GM12878 (cell line): Measurements from ENCODE around the gene AXIN1. TPM values are rescaled to one million over a fixed set of nuclear protein-coding genes. Genes with fewer than 3 reads are reported as not detected.

Experiments used
- ATAC-seq: fragments of 200-7000 bp; cut with Tn5 transposase; 3 replicates; pipeline ENCODE4 v1.9.1; 2020; ENCODE audit warnings: mild to moderate bottlenecking, moderate library complexity
- BruUV-seq: library from RNA; stranded (reverse); fragments of 400-500 nt; replicated peaks from 2 replicates; lab custom pipeline; 2021; lab: Mats Ljungman, UMichigan
- CTCF ChIA-PET: fragments of 300-600 bp; sonication (Branson Sonifier 250); formaldehyde crosslinking; extraction: SDS; loops from one replicate; lab custom pipeline; 2021; ENCODE audit warnings: inconsistent platforms; lab: Yijun Ruan, JAX
- POLR2A ChIA-PET: fragments of 350-600 bp; formaldehyde crosslinking; extraction: SDS; loops from one replicate; lab custom pipeline; 2021; ENCODE audit warnings: inconsistent platforms; lab: Charles Lee
- RAD21 ChIA-PET: fragments of 300-600 bp; sonication (Branson Sonifier 250); formaldehyde crosslinking; loops from one replicate; lab custom pipeline; 2023; ENCODE audit warnings: antibody characterized with exemption; ENCODE audit not compliant: unreplicated experiment; lab: Charles Lee
- SMC1A ChIA-PET: fragments of 300-600 bp; sonication (Branson Sonifier 250); formaldehyde crosslinking; loops from one replicate; lab custom pipeline; 2023; ENCODE audit not compliant: unreplicated experiment, uncharacterized antibody; lab: Charles Lee
- DNase-seq: peaks from one replicate; pipeline ENCODE4 v3.0.0-alpha.2; 2011; ENCODE audit warnings: low read depth, low spot score
- FAIRE-seq: peaks from 3 replicates; lab custom pipeline; 2011; peaks lifted over from hg19 to GRCh38; lab: Jason Lieb, UNC
- H2AFZ ChIP-seq: 2 replicates; pipeline ENCODE4 v1.6.0; 2011; ENCODE audit warnings: low read depth, low read length, control low read depth; ENCODE audit not compliant: control insufficient read depth
- H3K27ac ChIP-seq: 2 replicates; pipeline ENCODE4 v1.5.1; 2011; ENCODE audit warnings: control low read depth; ENCODE audit not compliant: control insufficient read depth, insufficient read depth
- H3K27me3 ChIP-seq, 2 experiments: replicated peaks in 1 of 2; 2 replicates each; pipeline versions ENCODE4 v1.6.0 to v1.6.1; 2011; ENCODE audit warnings: low read length in 1 of 2; ENCODE audit not compliant: control insufficient read depth in 2 of 2, insufficient read depth in 2 of 2
- H3K36me3 ChIP-seq, 2 experiments: 2 replicates each; pipeline ENCODE4 v1.5.1; 2011; ENCODE audit warnings: low read length in 1 of 2; ENCODE audit not compliant: control insufficient read depth in 2 of 2, insufficient read depth in 2 of 2
- H3K4me1 ChIP-seq: 2 replicates; pipeline ENCODE4 v1.6.1; 2011; ENCODE audit warnings: mild to moderate bottlenecking, low read length, moderate library complexity, mixed read lengths; ENCODE audit not compliant: control insufficient read depth, insufficient read depth
- H3K4me2 ChIP-seq: 2 replicates; pipeline ENCODE4 v1.6.0; 2011; ENCODE audit warnings: control low read depth; ENCODE audit not compliant: control insufficient read depth, insufficient read depth
- H3K4me3 ChIP-seq: fragments of 200-600 bp; sonication (generic); 2 replicates; pipeline ENCODE4 v1.5.1; 2016
- H3K79me2 ChIP-seq: 2 replicates; pipeline ENCODE4 v1.6.0; 2011; ENCODE audit warnings: low read length; ENCODE audit not compliant: control insufficient read depth, insufficient read depth
- H3K9ac ChIP-seq: 2 replicates; pipeline ENCODE4 v1.8.0; 2011; ENCODE audit warnings: low read length, control low read depth, mixed read lengths; ENCODE audit not compliant: control insufficient read depth, insufficient read depth
- H3K9me3 ChIP-seq: replicated peaks from 3 replicates; pipeline ENCODE4 v1.5.1; 2011; ENCODE audit warnings: mild to moderate bottlenecking, low read length; ENCODE audit not compliant: control insufficient read depth, insufficient read depth
- H4K20me1 ChIP-seq: 2 replicates; pipeline ENCODE4 v1.6.0; 2011; ENCODE audit not compliant: control insufficient read depth, insufficient read depth
- BCL3 ChIP-seq: IDR thresholded peaks from 2 replicates; pipeline ENCODE4 v1.6.1; 2011; ENCODE audit warnings: borderline replicate concordance, low read depth, mild to moderate bottlenecking, moderate library complexity, low read length; ENCODE audit not compliant: insufficient read depth, poor library complexity, severe bottlenecking
- BHLHE40 ChIP-seq, 2 experiments: fragments of 450-650 bp in 1 of 2; IDR thresholded peaks; 2 replicates each; pipeline ENCODE4 v1.6.1; 2011 to 2017; ENCODE audit warnings: low read depth in 2 of 2, borderline replicate concordance in 1 of 2, improper control_type of control experiment in 1 of 2, low read length in 1 of 2, mild to moderate bottlenecking in 1 of 2
- HCFC1 ChIP-seq: fragments of 150-350 bp; IDR thresholded peaks from 2 replicates; pipeline ENCODE4 v1.6.1; 2014; ENCODE audit warnings: low read length
- IRF4 ChIP-seq: IDR thresholded peaks from 2 replicates; pipeline ENCODE4 v1.6.1; 2011; ENCODE audit warnings: low read depth, low read length
- IRF5 ChIP-seq: fragments of 450-650 bp; IDR thresholded peaks from 2 replicates; pipeline ENCODE4 v1.6.1; 2017; ENCODE audit warnings: borderline replicate concordance
- NBN ChIP-seq: fragments of 450-650 bp; IDR thresholded peaks from 2 replicates; pipeline ENCODE4 v1.6.1; 2016
- NFYB ChIP-seq: IDR thresholded peaks from 2 replicates; pipeline ENCODE4 v1.6.1; 2011; ENCODE audit warnings: low read depth, mild to moderate bottlenecking, low read length, improper control_type of control experiment, moderate library complexity; ENCODE audit not compliant: insufficient read depth
- NR2C1 ChIP-seq: fragments of 450-650 bp; IDR thresholded peaks from 2 replicates; pipeline ENCODE4 v1.6.1; 2017; ENCODE audit warnings: antibody characterized with exemption, mild to moderate bottlenecking, moderate library complexity
- POLR2AphosphoS5 ChIP-seq: IDR thresholded peaks from 2 replicates; pipeline ENCODE4 v1.6.1; 2011; ENCODE audit warnings: mild to moderate bottlenecking, low read length, inconsistent platforms
- POU2F2 ChIP-seq: IDR thresholded peaks from 3 replicates; pipeline ENCODE4 v1.6.1; 2011; ENCODE audit warnings: low read depth, mild to moderate bottlenecking, low read length, borderline replicate concordance
- PRDM15 ChIP-seq: fragments of 450-650 bp; formaldehyde crosslinking; IDR thresholded peaks from 2 replicates; pipeline ENCODE4 v1.4.0; 2020; ENCODE audit warnings: mild to moderate bottlenecking, moderate library complexity
- RB1 ChIP-seq: fragments of 450-650 bp; formaldehyde crosslinking; IDR thresholded peaks from 2 replicates; pipeline ENCODE4 v1.6.1; 2017; ENCODE audit warnings: mild to moderate bottlenecking, borderline replicate concordance
- SREBF1 ChIP-seq: IDR thresholded peaks from 2 replicates; pipeline ENCODE4 v1.6.1; 2012; ENCODE audit warnings: mild to moderate bottlenecking, low read length
- SREBF2 ChIP-seq: IDR thresholded peaks from 2 replicates; pipeline ENCODE4 v1.6.1; 2012; ENCODE audit warnings: mild to moderate bottlenecking, low read length
- TAF1 ChIP-seq: IDR thresholded peaks from 2 replicates; pipeline ENCODE4 v1.6.1; 2011; ENCODE audit warnings: mild to moderate bottlenecking, low read depth, low read length, borderline replicate concordance
- TCF3 ChIP-seq: IDR thresholded peaks from 2 replicates; pipeline ENCODE4 v1.6.1; 2012; ENCODE audit warnings: low read depth, mild to moderate bottlenecking, low read length, borderline replicate concordance; ENCODE audit not compliant: insufficient read depth
- ZNF207 ChIP-seq: fragments of 450-650 bp; IDR thresholded peaks from 2 replicates; pipeline ENCODE4 v1.6.1; 2014; ENCODE audit warnings: antibody characterized with exemption, mild to moderate bottlenecking, borderline replicate concordance
- ZNF622 ChIP-seq: fragments of 450-650 bp; IDR thresholded peaks from 2 replicates; pipeline ENCODE4 v1.6.1; 2017; ENCODE audit warnings: mild to moderate bottlenecking, inconsistent platforms
- WGBS: methylation state at CpG from one replicate; pipeline ENCODE4 v1.1.6; 2016; ENCODE audit warnings: low lambda C conversion rate; ENCODE audit not compliant: insufficient replicate concordance, insufficient coverage; ENCODE audit errors: missing lambda C conversion rate; 5-methylcytosine and 5-hydroxymethylcytosine counted together
- in situ Hi-C: fragments of 300-500 bp; cut with MboI; formaldehyde crosslinking; loops from 9 replicates; pipeline ENCODE4 v1.14.3; 2018; ENCODE audit warnings: mixed read lengths
- intact Hi-C: fragments of 100-400 bp; cut with micrococcal nuclease; formaldehyde crosslinking; loops from one replicate; pipeline ENCODE4 v1.14.2; 2022; ENCODE audit not compliant: unreplicated experiment
- polyA plus RNA-seq, 11 experiments: library from polyadenylated mRNA; depleted of rRNA in 4 of 11; unstranded in 6 of 11; stranded (reverse) in 5 of 11; fragments of >200 nt; fragmentation: Nextera tagmentation in 4 of 11; fragmentation: Illumina TruSeq in 1 of 11; extraction: Ambion mirVana in 4 of 11; extraction: Trizol in 1 of 11; gene quantifications; 1 replicate in 1 of 11; 2 replicates in 10 of 11; pipeline versions ENCODE4 v1.2.1 to v1.2.3, GENCODE V29; 2011 to 2016; ENCODE audit warnings: inconsistent platforms in 2 of 11, missing spikeins in 2 of 11, low read depth in 1 of 11
- total RNA-seq, 4 experiments: library from RNA; depleted of rRNA in 3 of 4; stranded (reverse); fragments of >200 nt in 3 of 4; fragmentation: Illumina TruSeq in 1 of 4; extraction: Trizol in 1 of 4; gene quantifications; 2 replicates each; pipeline versions ENCODE4 v1.2.1 to v1.2.3, GENCODE V29; 2013 to 2021

AXIN1 gene
- total and polyA plus RNA-seq, 10 of the 15 experiments (the other 5 are each of a cell fraction or from before 2014, with no cell fraction given): 0.26 to 27.1 (median 7.7) TPM

- Histone ChIP-seq H3K4me2 (no peak overlapping the region), H3K9me3 (no peaks in the 10 kb centered on the region), H3K27ac (no peak overlapping the region), H3K4me3 (no peak overlapping the region), H3K4me1 (no peaks in the 10 kb centered on the region), H3K27me3 (no peaks in the 10 kb centered on the region), H3K9ac (no peak overlapping the region), H3K36me3 (peaks cover 2 to 10% of the 10 kb centered on the region in 2 experiments; a peak in 3 of 4 replicates), H2AFZ (no peak overlapping the region), H3K79me2 (no peaks in the 10 kb centered on the region), H4K20me1 (no peaks in the 10 kb centered on the region)
- SMC1A ChIA-PET: interaction anchor here (2.0 to 2.1 kb wide), 2 partner anchors 245 to 256 kb away, joined by 8 to 12 read pairs; no protein-coding TSS in a partner anchor
- FAIRE-seq (no peak), ATAC-seq (no peak; the same call in 2 of the 3 replicates), DNase-seq (no peak)
- intact Hi-C loops: loop anchor here (2.0 kb wide), 1 partner anchor 256 kb away; no protein-coding TSS in a partner anchor
- no TSS peak for BruUV-seq
- POLR2A ChIA-PET: no interaction called here
- CTCF ChIA-PET: interaction anchor here (0.5 to 2.5 kb wide), 11 partner anchors 13 to 297 kb away, joined by 3 to 29 read pairs (median 5); no protein-coding TSS in a partner anchor
- RAD21 ChIA-PET: interaction anchor here (1.2 to 1.6 kb wide), 3 partner anchors 7 to 256 kb away, joined by 4 to 8 read pairs (median 5); partner anchors contain the start of genes AXIN1 and MRPL28
- 43% methylated on average over 14 of the region's 20 CpGs for WGBS
- in situ Hi-C loops: no loop called here
- TF ChIP-seq BCL3 (no peak), RB1 (no peak), BHLHE40 (IDR thresholded peaks at IDR 0.05; ENCODE audit: borderline replicate concordance in 1 of 2, low read depth in 2 of 2, low read length in 1 of 2) (no peak), TCF3 (no peak), IRF5 (no peak), ZNF622 (no peak), NR2C1 (no peak), POU2F2 (no peak), ZNF207 (no peak), HCFC1 (no peak), NBN (no peak), TAF1 (no peak), PRDM15 (CRISPR knock-in tag) (no peak), IRF4 (no peak), NFYB (no peak), POLR2AphosphoS5 (no peak), SREBF1 (no peak), SREBF2 (no peak)
Observed at GRCh38 chr16:363110-363765, 10.7 kb upstream of the AXIN1 start.
